Activated CD4-positive, alpha-beta T cell treated with anti-CD3 and anti-CD28 coated beads, Interleukin-2, Interleukin-4, amounts not matched to agents 100 ng/mL and 50 ng/mL, durations not matched to agents 16 hours and 8 hours (primary cell): Measurements from ENCODE around the gene HNF4A.

ENCODE experiments used
- DNase-seq: peaks from one replicate; pipeline ENCODE4 v3.0.0-alpha.2; 2020; ENCODE audit warnings: low spot score

The HNF4A gene

GRCh38 chr20:44406572-44407137 lies 51.2 kb downstream of the HNF4A start:
- DNase-seq: no peak

- DNase-seq: no peak
These were observed 52.1 kb downstream of the HNF4A start for GRCh38 chr20:44407402-44408184.

- no peak for DNase-seq
These were observed 53.7 kb downstream of the HNF4A start for GRCh38 chr20:44409132-44409600.

DNA sequence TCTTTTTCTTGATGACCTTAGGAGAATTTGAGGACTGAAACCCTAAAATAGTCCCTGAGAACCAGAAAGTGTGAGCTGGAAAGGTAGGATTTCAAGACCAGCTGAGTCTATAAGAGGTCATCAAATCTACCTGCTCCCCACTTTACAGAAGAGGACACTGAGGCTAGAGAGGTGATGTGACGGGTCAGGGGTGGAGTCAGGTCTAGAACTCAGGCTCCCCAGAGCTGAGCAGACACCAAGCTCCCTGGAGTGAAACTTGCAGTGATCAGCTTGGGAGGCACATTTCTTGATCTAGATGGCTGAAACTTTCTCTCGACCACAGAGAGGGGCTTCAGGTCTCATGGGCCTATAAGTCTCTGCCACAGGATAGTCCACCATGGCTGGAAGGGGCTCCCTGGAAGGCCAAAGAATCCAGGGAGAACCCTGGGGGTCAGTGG lies 55.1 kb downstream of the HNF4A start:
- DNase-seq: no peak

GRCh38 chr20:44411020-44411756 lies 55.7 kb downstream of the HNF4A start:
- DNase-seq: no peak

DNA sequence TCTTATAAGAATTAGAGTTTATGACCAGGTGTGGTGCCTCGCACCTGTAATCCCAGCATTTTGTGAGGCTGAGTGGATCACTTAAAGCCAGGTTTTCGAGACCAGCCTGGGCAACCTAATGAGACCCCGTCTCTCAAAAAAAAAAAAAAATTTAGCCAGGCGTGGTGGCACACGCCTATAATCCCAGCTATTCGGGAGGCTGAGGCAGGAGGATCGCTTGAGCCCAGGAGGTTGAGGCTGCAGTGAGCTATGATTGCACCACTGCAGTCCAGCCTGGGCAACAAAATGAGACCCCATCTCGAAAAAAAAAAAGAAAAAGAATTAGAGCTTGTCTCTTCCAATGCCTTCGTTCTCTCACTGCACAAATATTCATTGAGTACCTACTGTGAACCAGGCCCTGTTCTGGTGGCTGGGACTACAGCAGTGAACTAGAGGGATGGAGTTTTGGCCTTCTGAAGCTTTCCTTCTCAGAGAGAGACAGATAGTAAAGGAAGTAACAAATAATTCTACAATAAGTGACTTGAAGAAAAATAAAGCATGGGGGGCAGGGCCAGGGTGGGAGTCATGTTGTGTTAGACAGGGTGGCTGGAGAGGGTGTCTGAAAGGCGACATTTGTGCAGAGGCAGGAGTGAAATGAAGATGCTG lies 56.4 kb downstream of the HNF4A start:
- DNase-seq: no peak

GRCh38 chr20:44412402-44413144 lies 57.1 kb downstream of the HNF4A start:
- DNase-seq: no peak

DNA sequence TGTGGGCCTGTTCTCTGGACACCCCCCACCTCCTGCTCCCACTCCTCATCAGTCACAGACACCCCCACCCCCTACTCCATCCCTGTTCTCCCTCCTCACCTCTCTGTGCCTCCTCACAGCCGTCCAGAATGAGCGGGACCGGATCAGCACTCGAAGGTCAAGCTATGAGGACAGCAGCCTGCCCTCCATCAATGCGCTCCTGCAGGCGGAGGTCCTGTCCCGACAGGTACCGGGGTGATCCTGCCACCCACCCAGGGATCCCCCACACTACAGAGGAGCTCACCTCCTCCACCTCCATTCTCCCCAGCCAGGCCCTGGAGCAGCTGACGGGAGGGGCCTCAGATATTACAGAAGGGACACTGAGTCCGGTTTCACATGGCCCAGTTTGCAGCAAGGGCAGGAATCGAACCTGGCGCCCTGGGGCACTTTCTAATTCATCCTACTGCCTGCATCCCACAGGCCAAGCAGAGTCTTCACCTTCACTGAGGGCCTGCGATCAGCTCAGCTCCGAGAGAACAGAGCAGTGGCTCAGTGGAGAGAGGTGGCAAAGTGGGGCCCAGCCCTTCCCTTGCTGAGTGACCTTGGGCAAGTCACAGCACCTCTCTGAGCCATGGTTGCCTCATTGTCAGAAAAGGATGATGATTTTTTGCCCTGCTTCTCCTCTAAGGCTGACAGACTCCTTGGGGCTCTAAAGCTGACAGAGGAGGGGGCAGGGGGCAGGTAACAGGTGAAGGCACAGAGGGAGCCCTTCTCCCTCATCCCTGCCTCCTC lies 58.3 kb downstream of the HNF4A start:
- no peak for DNase-seq

DNA sequence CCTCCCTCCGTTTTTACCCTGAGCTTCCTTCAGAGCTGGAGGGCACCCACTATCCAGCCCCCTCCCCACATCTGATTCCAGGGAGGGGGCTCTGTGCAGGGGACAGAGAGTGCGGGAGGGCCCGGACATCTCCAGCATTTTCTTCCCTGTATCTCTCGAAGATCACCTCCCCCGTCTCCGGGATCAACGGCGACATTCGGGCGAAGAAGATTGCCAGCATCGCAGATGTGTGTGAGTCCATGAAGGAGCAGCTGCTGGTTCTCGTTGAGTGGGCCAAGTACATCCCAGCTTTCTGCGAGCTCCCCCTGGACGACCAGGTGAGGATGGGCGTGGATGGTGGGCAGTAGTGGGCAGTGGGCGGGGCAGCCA lies 58.8 kb downstream of the HNF4A start:
- DNase-seq: no peak

DNA sequence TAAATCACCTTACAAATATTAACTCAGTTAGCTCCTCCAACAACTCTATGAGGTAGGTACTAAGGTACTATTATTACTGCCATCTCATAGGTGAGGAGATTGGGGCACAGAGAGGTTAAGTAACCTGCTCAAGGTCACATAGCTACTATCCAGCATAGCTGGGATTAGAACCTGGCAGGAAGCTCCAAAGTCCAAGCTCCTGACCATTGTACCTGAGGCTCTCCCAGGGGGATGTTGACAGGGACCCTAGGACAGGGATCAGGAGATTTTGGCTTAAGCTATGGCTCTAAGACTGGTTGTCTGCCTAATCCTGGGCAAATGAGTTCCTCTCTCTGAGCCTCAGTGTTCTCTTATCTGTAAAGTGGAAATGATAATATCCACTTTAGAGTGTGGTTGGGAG lies 59.3 kb downstream of the HNF4A start:
- DNase-seq: no peak

DNA sequence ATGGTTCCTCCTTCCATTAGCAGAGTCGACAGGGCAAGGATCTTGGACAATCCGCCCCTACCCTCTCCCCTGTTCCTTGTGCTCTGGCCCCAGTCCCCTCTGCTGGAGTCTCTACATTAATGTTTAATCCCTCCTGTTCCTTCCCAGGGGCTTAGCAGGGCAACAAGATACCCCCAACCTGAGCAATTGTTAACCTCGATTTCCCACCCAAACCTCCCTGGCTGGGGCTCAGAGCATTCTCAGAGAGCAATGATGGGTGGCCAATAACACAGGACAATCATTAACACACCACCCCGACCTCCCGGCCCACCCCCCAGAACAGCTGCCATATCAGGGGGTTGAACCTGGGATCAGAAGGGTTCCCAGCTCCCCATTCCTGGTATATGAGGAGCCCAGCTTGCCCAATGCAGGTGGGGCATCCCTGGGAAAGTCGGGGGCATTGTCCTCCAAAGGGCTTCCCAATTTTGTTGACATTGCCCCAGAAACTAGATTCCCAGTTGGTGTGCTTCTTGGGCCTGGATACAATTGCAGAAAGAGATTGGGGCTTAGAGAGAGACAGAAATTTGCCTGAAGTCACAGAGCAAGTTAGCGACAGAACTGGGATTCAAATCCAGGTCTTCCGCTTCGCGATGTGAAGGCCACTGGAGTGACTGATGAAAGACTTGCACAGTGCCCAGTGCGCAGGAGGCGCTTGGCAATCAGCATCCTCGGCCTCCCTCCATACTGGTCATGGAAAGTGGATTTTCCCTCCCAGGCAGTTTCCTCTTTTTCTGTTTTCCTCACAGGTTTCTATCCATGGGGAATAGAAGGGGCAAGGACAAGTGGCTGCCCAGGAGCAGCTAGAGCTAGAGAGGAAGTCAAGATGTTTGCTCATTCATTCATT lies 60.6 kb downstream of the HNF4A start:
- no peak for DNase-seq

DNA sequence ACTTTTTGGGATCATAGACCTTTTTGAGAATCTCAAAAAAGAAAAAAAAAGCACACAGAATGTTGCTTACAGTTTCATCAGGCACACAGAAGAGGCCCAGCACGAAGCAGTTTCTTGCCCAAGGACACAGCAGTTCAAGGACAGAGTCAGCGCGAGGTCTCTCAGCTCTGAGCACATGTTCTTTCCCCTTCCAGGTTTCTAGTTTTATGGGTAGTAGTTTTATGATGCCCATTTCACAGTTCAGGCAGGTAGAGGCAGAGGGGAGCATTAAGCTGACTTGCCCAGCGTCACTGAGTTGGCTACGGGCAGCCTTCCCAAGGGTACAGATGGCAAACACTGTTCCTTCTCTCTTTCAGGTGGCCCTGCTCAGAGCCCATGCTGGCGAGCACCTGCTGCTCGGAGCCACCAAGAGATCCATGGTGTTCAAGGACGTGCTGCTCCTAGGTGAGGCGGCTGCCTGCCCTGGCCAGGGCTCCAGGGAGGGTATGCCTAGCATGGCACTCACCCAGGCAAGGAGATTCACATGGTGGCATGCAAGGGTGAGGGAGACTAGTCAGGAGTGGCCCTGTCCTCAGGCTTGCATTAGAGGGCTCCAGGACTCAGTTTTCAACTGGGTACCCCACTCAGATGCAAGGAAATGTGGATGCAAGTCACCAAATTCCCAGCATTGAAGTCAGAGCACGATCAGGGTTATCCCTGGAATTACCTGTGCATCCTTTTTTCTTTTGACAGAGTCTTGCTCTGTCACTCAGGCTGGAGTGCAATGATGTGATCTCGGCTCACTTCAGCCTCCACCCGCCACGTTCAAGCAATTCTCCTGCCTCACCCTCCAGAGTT lies 62.8 kb downstream of the HNF4A start:
- no peak for DNase-seq

DNA sequence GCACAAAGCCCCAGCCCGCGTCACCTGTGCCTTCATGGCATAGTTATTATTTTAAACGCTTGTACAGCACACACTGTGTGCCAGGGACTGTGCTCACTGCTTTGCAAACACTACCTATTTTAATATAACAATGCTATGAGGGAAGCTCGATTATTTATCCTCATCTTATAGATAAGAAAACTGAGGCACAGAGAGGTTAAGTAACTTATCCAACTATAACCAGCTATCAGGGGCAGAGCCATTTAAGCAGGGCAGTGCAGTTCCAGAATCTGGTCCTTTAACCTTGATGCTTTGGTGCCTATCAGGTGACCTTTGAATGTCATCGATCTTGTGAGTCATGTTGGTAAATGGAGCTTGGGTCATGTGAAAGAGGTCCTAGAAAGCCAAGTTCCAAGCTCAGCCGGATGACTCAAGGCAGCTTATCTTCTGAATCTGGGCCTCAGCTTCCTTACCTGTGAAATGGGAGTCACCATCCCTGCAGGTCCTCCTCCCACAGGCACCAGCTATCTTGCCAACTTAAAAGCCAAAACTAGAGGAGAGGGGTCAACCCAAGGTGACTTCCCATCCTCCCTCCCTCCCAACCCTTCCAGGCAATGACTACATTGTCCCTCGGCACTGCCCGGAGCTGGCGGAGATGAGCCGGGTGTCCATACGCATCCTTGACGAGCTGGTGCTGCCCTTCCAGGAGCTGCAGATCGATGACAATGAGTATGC lies 63.8 kb downstream of the HNF4A start:
- no peak for DNase-seq

- no peak for DNase-seq
These were observed 65.0 kb downstream of the HNF4A start for GRCh38 chr20:44420497-44420896.

GRCh38 chr20:44422083-44422482 lies 66.6 kb downstream of the HNF4A start:
- DNase-seq: no peak

GRCh38 chr20:44423480-44423879 lies 68.0 kb downstream of the HNF4A start:
- DNase-seq: no peak

DNA sequence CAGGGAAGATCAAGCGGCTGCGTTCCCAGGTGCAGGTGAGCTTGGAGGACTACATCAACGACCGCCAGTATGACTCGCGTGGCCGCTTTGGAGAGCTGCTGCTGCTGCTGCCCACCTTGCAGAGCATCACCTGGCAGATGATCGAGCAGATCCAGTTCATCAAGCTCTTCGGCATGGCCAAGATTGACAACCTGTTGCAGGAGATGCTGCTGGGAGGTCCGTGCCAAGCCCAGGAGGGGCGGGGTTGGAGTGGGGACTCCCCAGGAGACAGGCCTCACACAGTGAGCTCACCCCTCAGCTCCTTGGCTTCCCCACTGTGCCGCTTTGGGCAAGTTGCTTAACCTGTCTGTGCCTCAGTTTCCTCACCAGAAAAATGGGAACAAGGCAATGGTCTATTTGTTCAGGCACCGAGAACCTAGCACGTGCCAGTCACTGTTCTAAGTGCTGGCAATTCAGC lies 68.6 kb downstream of the HNF4A start:
- no peak for DNase-seq

GRCh38 chr20:44425923-44426322 lies 70.4 kb downstream of the HNF4A start:
- no peak for DNase-seq
